Ovary (tissue), 9 donors: ENCODE measurements around the gene GTPBP8. TPM values are rescaled to one million over a fixed set of nuclear protein-coding genes. Genes with fewer than 3 reads are reported as not detected.

Experiments used
- DNase-seq, 5 donors: peaks; one replicate each; pipeline ENCODE4 v3.0.0-alpha.2; 2019 to 2020
- H3K27ac ChIP-seq, 2 donors: fragments of 200-600 bp; one replicate each; pipeline versions ENCODE4 v1.5.1 to v1.8.0; 2019 to 2022
- H3K27me3 ChIP-seq: fragments of 200-600 bp; one replicate; pipeline ENCODE4 v1.8.0; 2022
- H3K36me3 ChIP-seq: fragments of 200-600 bp; sonication (generic); one replicate; pipeline ENCODE4 v1.5.1; 2019
- H3K4me1 ChIP-seq: one replicate; pipeline ENCODE4 v1.8.1; 2013; ENCODE audit warnings: mild to moderate bottlenecking, moderate library complexity; ENCODE audit not compliant: insufficient read depth
- H3K4me3 ChIP-seq: fragments of 200-600 bp; sonication (generic); one replicate; pipeline ENCODE4 v1.5.1; 2017
- H3K9me3 ChIP-seq, 2 donors: fragments of 200-600 bp in 1 of 2; sonication (generic) in 1 of 2; one replicate each; pipeline versions ENCODE4 v1.5.1 to v1.8.1; 2013 to 2019; ENCODE audit warnings: mild to moderate bottlenecking in 1 of 2, moderate library complexity in 1 of 2
- EP300 ChIP-seq: sonication (generic); formaldehyde crosslinking; IDR thresholded peaks from one replicate; pipeline ENCODE4 v1.6.1; 2017; ENCODE audit warnings: antibody characterized with exemption
- POLR2A ChIP-seq: fragments of 450-650 bp; IDR thresholded peaks from one replicate; pipeline ENCODE4 v1.6.1; 2017; ENCODE audit warnings: antibody characterized with exemption, mild to moderate bottlenecking, moderate library complexity
- WGBS, 3 donors: extraction: QIAGEN DNeasy Blood & Tissue Kit in 1 of 3; methylation state at CpG; one replicate each; pipeline versions ENCODE4 v1.1.5 to v1.1.7; 2013 to 2017; 5-methylcytosine and 5-hydroxymethylcytosine counted together
- intact Hi-C, 4 donors: fragments of 100-400 bp; cut with DNase I; formaldehyde crosslinking; loops; one replicate each; pipeline versions ENCODE4 v1.11.0 to v1.15.1; 2022 to 2023
- polyA plus RNA-seq, 2 donors: library from polyadenylated mRNA; stranded (reverse); fragments of 200-250 nt in 1 of 2; fragments of 350-450 nt in 1 of 2; fragmentation: Illumina TruSeq in 1 of 2; extraction: RNeasy Lipid Tissue Mini Kit (QIAGEN cat#74804) in 1 of 2; gene quantifications; one replicate each; pipeline ENCODE4 v1.2.3, GENCODE V29; 2013 to 2014
- total RNA-seq, 7 donors: library from RNA; depleted of rRNA in 2 of 7; stranded (reverse); fragments of >200 nt in 2 of 7; fragmentation: NEBNext Ultra II Directional in 3 of 7; extraction: Animal tissue kit (Norgen Biotek cat#: 25700) in 3 of 7; gene quantifications; one replicate each; pipeline versions ENCODE4 v1.1.0 to v1.2.4, GENCODE V29; 2016 to 2023
- TF ChIP-seq, protein P1 (sequence below), 3 donors: fragments of 450-650 bp in 2 of 3; fragments of 200-600 bp in 1 of 3; IDR thresholded peaks; one replicate each; pipeline versions ENCODE4 v1.5.1 to v1.8.0; 2016 to 2022; ENCODE audit warnings: antibody characterized with exemption in 3 of 3, mild to moderate bottlenecking in 1 of 3
- donor health status: DM: no; HTN: no; CAD: no; lungs with moderate emphysema.
- donor health status: DM: no; HTN: no; CAD: no.
- donor health status: Bipolar disorder and iron deficiency.
- donor health status: DM: yes; HTN: yes; CAD: no.
- donor health status: DM: no; HTN: no; CAD: no.
- donor health status: DM: yes; HTN: yes; CAD: no.

GTPBP8 gene
- total and polyA plus RNA-seq, 9 donors = 9.7 to 30.6 (median 13.0) TPM

DNA sequence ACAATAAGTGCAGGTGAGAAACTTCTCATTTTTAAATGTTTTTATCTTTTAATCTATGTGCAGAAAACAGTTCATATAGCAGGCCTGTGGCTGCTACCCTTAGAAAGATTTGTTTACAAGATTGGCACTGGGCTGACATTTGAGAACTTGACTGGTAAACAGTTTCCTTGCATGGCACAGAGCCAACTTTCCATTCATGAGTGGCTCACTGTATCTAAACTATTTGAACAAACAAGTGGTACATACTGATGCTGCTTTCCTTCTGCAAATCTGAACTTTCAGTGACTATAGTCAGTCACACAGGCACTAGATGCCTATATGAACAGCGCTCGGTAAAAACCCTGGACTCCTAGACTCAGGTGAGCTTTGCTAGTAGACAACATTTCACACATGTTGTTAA is 6.3 kb upstream of the GTPBP8 start:
- no peak overlapping the region for H3K4me3 ChIP-seq
- H3K27me3 ChIP-seq = no peaks in the 10 kb centered on the region
- H3K27ac ChIP-seq = no peak overlapping the region
- H3K9me3 ChIP-seq = no peaks in the 10 kb centered on the region
- TF ChIP-seq, protein P1, sequence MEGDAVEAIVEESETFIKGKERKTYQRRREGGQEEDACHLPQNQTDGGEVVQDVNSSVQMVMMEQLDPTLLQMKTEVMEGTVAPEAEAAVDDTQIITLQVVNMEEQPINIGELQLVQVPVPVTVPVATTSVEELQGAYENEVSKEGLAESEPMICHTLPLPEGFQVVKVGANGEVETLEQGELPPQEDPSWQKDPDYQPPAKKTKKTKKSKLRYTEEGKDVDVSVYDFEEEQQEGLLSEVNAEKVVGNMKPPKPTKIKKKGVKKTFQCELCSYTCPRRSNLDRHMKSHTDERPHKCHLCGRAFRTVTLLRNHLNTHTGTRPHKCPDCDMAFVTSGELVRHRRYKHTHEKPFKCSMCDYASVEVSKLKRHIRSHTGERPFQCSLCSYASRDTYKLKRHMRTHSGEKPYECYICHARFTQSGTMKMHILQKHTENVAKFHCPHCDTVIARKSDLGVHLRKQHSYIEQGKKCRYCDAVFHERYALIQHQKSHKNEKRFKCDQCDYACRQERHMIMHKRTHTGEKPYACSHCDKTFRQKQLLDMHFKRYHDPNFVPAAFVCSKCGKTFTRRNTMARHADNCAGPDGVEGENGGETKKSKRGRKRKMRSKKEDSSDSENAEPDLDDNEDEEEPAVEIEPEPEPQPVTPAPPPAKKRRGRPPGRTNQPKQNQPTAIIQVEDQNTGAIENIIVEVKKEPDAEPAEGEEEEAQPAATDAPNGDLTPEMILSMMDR (IDR thresholded peaks at IDR 0.05) = no peak
- no peak for TF ChIP-seq POLR2A
- no peak for TF ChIP-seq EP300
- intact Hi-C loops = loop anchor here in 2 of 4 donors (10.0 kb wide), 2 partner anchors 340 to 400 kb away; partner anchors contain the start of gene CCDC80 (in 1 of the 2)
- no peak for DNase-seq
- 90 to 92% (median 91%) methylated on average over 2 of the region's 2 CpGs for WGBS, 3 donors
- H3K4me1 ChIP-seq = no peaks in the 10 kb centered on the region
- no peaks in the 10 kb centered on the region for H3K36me3 ChIP-seq

DNA sequence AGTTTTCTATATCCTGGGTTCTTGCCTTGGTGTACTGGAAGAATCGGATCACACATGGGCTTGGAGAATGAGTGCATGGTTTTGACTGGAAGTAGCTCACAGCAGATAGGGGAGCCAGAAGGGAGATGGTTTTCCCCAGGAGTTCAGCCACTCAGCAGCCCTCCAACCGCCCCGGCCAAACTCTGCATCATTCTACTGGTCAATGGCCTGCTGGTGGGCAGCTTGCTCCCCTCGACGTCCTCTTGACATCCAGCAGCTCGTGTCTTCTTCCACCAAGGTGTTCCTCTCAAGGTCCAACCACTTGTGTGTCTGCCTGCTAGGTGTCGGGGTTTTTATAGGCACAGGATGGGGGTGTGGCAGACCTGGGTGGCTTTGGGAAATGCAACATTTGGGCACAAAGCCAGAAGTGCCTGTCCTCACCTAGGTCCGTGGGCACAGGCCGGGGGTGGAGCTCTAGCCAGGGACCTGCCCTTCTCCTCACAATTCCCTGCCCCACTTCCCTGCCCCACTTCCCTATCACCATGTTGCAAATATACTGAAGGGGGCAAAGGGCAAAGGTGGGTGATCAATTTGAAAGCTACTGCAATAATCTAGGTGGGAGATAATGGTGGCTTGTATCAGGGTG is 3.0 kb upstream of the GTPBP8 start:
- Histone ChIP-seq H3K4me3 (no peak overlapping the region), H3K27ac (no peak overlapping the region), H3K27me3 (no peaks in the 10 kb centered on the region), H3K9me3 (no peaks in the 10 kb centered on the region), H3K36me3 (no peaks in the 10 kb centered on the region), H3K4me1 (no peaks in the 10 kb centered on the region)
- no peak for DNase-seq
- intact Hi-C loops = loop anchor here in 2 of 4 donors (10.0 kb wide), 2 partner anchors 343 to 403 kb away; partner anchors contain the start of gene CCDC80 (in 1 of the 2)
- 85 to 90% (median 89%) methylated on average over 9 of the region's 9 CpGs for WGBS, 3 donors
- TF ChIP-seq EP300 (no peak), POLR2A (no peak)

DNA sequence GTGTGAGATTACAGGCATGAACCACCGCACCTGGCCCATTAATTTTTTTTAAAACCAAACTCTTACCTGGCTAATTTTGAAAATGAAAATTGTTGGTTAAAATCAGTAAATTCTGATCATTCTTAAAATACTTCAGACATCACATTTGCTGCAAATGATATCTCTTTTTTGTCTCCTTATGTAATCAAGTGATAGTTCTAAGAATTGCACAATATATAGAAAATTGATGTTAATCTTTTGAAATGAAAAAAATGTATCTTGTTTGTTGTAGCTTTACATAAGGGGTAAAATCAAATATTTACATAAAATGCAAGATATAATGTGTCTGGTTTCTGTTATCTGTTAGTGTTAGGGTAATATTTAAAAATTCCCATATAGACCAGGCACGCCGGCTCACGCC is 5.0 kb downstream of the GTPBP8 start:
- TF ChIP-seq, protein P1 (IDR thresholded peaks at IDR 0.05) = no peak
- TF ChIP-seq EP300 (no peak), POLR2A (no peak)
- H3K4me3 ChIP-seq = no peak overlapping the region
- no peak for DNase-seq
- H3K27me3 ChIP-seq = no peaks in the 10 kb centered on the region
- H3K27ac ChIP-seq = no peak overlapping the region
- 86 to 93% (median 89%) methylated on average over 4 of the region's 4 CpGs for WGBS, 3 donors
- intact Hi-C loops = no loop called here
- H3K36me3 ChIP-seq = no peaks in the 10 kb centered on the region
- H3K9me3 ChIP-seq = no peaks in the 10 kb centered on the region
- no peaks in the 10 kb centered on the region for H3K4me1 ChIP-seq

DNA sequence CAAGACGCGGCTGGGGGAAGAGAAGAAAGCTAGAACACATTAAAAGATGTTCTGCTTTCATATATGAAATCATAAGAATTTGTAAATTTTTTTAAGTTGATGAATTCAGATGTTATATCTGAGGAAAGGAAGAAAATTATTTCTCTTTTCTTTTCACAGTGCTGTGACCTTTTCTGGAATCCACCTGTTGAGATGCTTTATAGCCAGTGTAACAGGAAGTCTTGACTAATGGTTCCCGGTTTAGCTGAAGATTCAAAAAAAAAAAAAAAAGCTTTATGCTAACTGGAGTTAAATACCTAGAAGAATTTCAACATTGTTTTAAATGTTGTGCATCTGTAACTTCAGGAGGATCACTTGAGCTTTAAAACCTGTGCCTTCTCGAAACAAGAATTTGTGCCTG is 9.9 kb downstream of the GTPBP8 start:
- no peaks in the 10 kb centered on the region for H3K36me3 ChIP-seq
- H3K27ac ChIP-seq = no peak overlapping the region
- 72 to 79% (median 74%) methylated on average over 4 of the region's 4 CpGs for WGBS, 3 donors
- no peak for DNase-seq
- no peak overlapping the region for H3K4me3 ChIP-seq
- intact Hi-C loops = no loop called here
- no peaks in the 10 kb centered on the region for H3K4me1 ChIP-seq
- no peaks in the 10 kb centered on the region for H3K9me3 ChIP-seq
- TF ChIP-seq, protein P1 (IDR thresholded peaks at IDR 0.05) = no peak
- TF ChIP-seq EP300 (no peak), POLR2A (no peak)
- no peaks in the 10 kb centered on the region for H3K27me3 ChIP-seq

DNA sequence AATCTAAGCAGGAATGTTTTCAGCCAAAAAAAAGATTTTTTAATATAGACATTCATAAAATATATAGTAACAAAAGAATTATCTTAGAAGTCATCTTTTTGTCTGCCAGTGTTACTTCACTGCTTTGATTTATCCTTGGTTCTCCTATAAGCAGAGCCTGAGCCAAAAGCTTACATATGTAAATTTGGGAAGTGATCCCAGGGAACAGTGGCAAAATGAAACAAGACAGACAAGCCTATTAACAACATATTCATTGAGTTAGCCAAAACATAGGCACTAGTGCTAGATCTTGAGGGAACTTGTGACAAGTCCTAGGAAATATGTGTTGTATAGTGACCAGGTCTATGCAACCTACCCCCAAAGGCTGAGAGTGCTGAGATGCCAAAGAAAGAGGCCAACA is 11.3 kb downstream of the GTPBP8 start:
- no peaks in the 10 kb centered on the region for H3K27me3 ChIP-seq
- H3K4me1 ChIP-seq = no peaks in the 10 kb centered on the region
- TF ChIP-seq, protein P1 (IDR thresholded peaks at IDR 0.05) = no peak
- TF ChIP-seq POLR2A (no peak), EP300 (no peak)
- no peak for DNase-seq
- intact Hi-C loops = no loop called here
- no peaks in the 10 kb centered on the region for H3K9me3 ChIP-seq
- H3K36me3 ChIP-seq = no peaks in the 10 kb centered on the region
- no peak overlapping the region for H3K4me3 ChIP-seq
- H3K27ac ChIP-seq = no peak overlapping the region
